ENCODE measurements around the gene TTLL9.

DNA sequence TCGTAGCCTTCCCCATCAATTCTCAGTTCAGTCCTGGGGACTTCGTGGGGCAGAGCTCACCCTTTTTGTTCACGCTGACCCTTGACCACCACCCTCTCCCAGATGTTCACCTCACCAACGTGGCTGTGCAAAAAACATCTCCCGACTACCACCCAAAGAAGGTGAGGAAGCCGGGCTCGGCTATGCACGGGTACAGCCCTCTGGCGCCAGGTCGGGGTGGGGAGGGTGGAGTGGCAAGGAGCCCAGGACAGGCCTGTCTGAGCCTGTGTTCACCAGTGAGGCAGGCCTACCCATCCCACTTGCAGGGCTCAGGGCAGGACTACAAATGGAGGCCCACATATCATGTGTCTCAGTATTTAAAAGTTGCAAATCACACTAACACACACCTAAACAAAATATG, 63.3 kb downstream of the TTLL9 start:
- TF ChIP-seq, protein P1, sequence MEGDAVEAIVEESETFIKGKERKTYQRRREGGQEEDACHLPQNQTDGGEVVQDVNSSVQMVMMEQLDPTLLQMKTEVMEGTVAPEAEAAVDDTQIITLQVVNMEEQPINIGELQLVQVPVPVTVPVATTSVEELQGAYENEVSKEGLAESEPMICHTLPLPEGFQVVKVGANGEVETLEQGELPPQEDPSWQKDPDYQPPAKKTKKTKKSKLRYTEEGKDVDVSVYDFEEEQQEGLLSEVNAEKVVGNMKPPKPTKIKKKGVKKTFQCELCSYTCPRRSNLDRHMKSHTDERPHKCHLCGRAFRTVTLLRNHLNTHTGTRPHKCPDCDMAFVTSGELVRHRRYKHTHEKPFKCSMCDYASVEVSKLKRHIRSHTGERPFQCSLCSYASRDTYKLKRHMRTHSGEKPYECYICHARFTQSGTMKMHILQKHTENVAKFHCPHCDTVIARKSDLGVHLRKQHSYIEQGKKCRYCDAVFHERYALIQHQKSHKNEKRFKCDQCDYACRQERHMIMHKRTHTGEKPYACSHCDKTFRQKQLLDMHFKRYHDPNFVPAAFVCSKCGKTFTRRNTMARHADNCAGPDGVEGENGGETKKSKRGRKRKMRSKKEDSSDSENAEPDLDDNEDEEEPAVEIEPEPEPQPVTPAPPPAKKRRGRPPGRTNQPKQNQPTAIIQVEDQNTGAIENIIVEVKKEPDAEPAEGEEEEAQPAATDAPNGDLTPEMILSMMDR (optimal IDR thresholded peaks at IDR 0.05 in 1 of 3, IDR thresholded peaks at IDR 0.05 in 1 of 3, conservative IDR thresholded peaks at IDR 0.05 in 1 of 3; ENCODE audit: extremely low read depth in 1 of 3, insufficient read depth in 2 of 3, low read length in 3 of 3): no peak
- no peak for TF ChIP-seq EZH2 (IDR thresholded peaks at IDR 0.05; ENCODE audit: low read length)
